Measurements from ENCODE around the gene CD22.
A peak's percentile ranks its signal among the peaks of the same experiment; 100 is the strongest.

CD22 gene

GRCh38 chr19:35315883-35316282 lies 13.1 kb upstream of the CD22 start:
- no peak for DNase-seq

- no peak for DNase-seq
Measured at GRCh38 chr19:35316560-35316959, 12.4 kb upstream of the CD22 start.

GRCh38 chr19:35317464-35318043 lies 11.4 kb upstream of the CD22 start:
- DNase-seq, result no peak

DNA sequence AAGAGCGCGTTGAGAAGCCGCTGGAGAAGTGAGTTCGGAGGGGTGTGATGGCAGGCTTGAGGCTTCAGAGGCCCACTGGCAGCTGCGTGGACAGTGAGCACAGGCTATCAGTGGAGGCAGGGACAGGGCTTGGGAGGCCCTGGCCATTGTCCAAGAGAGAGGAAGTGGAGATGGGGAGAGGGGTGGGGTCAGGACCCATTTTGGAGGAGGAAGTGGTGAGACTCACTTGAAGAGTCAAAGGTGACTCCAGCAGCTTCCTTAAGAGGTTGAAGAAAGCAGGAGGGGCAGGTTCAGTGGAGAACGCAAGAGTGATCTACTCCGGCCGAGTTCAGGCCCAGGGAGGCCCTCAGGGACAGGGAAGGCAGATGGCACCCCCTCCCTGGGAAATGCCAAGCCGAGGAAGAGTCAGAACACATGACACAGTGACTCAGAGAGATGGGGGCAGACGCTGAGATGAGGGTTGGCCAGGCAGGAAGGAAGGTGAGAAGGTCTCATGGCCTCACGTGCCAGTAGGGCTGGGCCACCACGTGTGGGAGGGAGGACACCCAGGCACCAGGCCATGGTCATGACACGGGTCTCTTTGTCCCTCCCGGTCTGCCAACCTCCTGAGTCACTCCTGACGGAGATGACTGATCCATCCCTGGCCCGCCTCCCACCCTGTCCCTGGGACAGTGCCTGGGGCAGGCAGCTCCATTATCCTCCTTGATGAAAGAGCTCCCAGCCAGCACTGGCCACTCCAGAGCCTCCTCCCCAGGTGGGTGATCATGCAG lies 10.1 kb upstream of the CD22 start:
- peak; percentile 72 for DNase-seq

GRCh38 chr19:35320065-35320713 lies 8.8 kb upstream of the CD22 start:
- no peak for DNase-seq

GRCh38 chr19:35321291-35321690 lies 7.7 kb upstream of the CD22 start:
- no peak for DNase-seq

DNA sequence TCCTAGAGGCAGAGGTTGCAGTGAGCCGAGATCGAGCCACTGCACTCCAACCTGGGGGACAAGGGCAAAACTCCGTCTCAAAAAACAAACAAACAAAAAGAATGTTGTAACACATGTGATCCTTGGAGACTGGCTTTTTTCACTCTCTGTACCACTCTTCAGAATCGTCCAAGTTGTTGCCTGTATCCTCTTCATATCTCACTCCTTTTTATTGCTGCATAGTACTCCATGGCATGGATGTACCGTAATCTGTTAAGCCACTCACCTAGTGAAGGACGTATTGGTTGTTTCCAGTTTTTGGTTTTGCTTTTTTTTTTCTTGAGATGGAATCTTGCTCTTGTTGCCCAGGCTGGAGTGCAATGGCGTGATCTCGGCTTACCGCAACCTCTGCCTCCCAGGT lies 7.0 kb upstream of the CD22 start:
- no peak for DNase-seq

GRCh38 chr19:35327642-35328041 lies 1.3 kb upstream of the CD22 start:
- DNase-seq, result no peak

DNA sequence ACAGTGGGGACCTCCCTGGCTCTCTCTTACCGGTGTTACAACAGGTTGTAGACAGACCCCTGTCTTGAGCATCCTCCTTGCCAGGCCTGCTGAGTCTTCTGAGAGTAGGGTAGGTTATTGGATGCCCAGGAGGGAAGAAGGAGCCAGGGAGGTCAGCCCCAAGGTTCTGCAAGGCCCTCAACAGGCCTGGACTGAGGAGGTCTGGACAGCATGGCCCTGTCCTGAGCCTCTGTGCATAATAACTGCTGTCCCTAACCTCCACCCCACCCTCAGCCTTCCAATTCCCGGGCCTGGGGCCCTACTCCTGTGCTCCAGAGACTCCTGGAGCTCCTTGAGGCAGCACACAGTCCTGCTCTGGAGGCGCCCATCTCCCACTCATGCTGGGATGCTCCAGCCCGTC lies 336 bp downstream of the CD22 start:
- DNase-seq, result no peak

DNA sequence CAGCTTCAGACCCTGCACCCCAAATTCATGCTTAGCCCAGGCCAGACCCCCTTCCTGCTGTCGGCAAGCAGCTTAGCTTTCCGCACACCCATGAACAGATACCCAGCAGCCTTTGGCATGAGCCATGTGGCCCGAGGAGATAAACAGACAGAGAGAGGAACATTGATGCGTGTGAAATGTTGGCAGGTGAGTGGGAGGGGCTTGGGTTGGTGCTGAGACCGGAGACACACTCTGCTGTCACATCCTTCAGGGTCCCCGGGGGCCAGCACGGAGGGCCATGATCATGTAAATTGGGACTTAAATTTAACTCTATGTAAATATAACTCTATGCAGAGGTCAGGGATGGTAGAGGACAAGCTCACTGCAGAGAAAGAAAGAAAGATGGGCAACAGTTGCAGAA lies 1.5 kb downstream of the CD22 start:
- no peak for DNase-seq

- no peak for DNase-seq
Measured at GRCh38 chr19:35331551-35332214, 2.7 kb downstream of the CD22 start.

GRCh38 chr19:35332817-35333216 lies 3.8 kb downstream of the CD22 start:
- DNase-seq, result no peak

- no peak for DNase-seq
Measured at GRCh38 chr19:35334144-35334753, 5.3 kb downstream of the CD22 start.

- no peak for DNase-seq
Measured at GRCh38 chr19:35336166-35336955, 7.4 kb downstream of the CD22 start.

- no peak for DNase-seq
Measured at GRCh38 chr19:35337097-35337983, 8.4 kb downstream of the CD22 start.

DNA sequence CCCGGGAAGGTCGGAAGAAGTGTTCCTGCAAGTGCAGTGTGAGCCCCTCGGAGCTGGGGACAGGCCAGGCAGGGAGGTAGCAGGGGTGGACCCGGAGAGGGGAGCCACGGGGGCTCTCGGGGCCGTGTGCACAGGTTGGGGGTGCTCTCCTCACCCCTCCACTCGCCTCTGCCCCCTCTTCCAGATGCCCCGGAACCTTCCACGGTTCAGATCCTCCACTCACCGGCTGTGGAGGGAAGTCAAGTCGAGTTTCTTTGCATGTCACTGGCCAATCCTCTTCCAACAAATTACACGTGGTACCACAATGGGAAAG lies 9.0 kb downstream of the CD22 start:
- DNase-seq, result no peak

DNA sequence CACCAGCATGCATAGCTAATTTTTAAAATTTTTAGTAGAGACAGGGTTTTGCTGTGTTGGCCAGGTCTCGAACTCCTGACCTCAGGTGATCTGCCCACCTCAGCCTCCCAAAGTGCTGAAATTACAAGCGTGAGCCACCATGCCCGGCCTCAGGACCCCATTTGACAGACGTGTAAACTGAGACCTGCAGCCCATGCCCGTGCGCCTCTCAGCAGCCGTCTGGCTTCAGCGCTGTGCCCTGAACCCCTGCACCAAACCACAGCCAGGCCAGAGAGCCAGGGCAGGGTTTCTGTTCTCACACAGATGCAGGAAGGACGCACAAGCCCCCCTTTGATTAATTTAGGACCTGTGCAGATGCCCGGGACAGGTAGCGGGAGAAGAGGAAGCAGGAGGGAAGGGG lies 11.4 kb downstream of the CD22 start:
- no peak for DNase-seq

DNA sequence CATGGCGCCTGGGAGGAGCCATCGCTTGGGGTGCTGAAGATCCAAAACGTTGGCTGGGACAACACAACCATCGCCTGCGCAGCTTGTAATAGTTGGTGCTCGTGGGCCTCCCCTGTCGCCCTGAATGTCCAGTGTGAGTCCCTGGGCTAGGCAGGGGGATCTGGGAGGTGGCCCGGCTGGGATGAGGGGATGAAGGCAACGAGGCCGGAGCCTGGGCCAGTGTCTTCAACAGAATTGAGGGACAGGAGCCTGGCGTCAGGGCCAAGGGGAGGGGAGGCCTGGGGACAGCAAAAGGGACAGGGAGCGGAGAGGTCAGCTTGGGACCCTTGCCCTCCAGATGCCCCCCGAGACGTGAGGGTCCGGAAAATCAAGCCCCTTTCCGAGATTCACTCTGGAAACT lies 12.0 kb downstream of the CD22 start:
- no peak for DNase-seq

DNA sequence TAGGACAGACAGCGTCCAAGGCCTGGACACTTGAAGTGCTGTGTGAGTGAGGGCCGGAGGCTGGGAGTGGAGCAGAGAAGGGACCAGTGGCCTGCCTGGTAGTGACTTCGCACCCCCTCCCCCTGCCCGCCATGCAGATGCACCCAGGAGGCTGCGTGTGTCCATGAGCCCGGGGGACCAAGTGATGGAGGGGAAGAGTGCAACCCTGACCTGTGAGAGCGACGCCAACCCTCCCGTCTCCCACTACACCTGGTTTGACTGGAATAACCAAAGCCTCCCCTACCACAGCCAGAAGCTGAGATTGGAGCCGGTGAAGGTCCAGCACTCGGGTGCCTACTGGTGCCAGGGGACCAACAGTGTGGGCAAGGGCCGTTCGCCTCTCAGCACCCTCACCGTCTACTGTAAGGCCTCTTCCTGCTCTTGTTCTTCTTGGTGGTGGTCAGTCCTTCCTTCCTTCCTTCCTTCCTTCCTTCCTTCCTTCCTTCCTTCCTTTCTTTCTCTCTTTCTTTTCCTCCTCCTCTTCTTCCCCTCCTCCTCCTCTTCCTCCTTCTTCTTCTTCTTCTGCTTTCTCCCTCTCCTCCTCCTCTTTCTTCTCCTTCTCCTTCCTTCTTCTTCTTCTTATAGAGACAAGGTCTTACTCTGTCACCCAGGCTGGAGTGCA lies 12.7 kb downstream of the CD22 start:
- DNase-seq, result no peak

GRCh38 chr19:35342430-35342829 lies 13.4 kb downstream of the CD22 start:
- DNase-seq, result no peak

- DNase-seq, result no peak
Measured at GRCh38 chr19:35344511-35345031, 15.6 kb downstream of the CD22 start.

All from kidney glomerular epithelial cell (primary cell).